Body of pancreas (tissue), 4 donors: ENCODE results near the gene ENTPD1.

Experiments
- POLR2A ChIP-seq, 3 donors: fragments of 450-650 bp; IDR thresholded peaks; one replicate each; pipeline ENCODE4 v1.6.1; 2016; ENCODE audit warnings: antibody characterized with exemption in 3 of 3, mild to moderate bottlenecking in 2 of 3
- TF ChIP-seq, protein P1 (sequence below), 7 experiments: fragments of 450-650 bp in 4 of 7; fragments of 200-600 bp in 3 of 7; sonication (generic) in 3 of 7; IDR thresholded peaks; one replicate each; pipeline ENCODE4 v1.5.1; 2016 to 2019; ENCODE audit warnings: antibody characterized with exemption in 7 of 7

DNA sequence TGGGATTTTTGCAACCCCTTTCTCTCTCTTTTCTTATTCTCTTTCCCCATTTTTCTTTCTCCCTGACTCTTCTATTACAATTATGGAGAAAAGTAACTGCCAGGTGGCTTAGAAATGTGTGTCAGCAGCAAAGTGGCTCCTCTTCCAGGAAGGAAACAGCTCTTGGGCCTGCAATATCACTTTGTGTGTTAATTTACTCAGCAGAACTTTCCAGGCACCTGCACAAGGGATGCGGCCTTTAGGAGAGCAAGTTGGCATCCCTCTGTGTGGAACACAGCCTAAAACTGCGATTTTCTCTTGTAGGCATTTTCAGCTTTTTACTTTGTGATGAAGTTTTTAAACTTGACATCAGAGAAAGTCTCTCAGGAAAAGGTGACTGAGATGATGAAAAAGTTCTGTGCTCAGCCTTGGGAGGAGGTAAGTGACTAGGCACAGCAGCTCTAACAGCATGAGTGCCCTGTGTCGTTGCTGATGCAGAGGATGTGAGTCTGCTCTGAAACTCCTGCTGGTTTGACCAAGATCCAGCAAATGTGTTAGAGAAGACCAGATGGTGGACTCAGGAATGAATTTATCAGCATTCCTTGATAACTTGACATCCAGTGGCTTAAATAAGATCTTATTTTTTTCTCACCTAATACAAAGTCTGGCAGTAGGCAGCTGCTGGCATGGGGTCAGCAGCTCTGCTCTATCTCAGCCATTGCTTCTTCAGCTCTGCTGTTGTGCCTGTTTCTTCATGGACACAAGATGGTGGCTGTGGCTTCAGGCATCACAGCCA is 104.4 kb downstream of the ENTPD1 start:
- no peak for TF ChIP-seq POLR2A (IDR thresholded peaks at IDR 0.05)
- TF ChIP-seq, protein P1, sequence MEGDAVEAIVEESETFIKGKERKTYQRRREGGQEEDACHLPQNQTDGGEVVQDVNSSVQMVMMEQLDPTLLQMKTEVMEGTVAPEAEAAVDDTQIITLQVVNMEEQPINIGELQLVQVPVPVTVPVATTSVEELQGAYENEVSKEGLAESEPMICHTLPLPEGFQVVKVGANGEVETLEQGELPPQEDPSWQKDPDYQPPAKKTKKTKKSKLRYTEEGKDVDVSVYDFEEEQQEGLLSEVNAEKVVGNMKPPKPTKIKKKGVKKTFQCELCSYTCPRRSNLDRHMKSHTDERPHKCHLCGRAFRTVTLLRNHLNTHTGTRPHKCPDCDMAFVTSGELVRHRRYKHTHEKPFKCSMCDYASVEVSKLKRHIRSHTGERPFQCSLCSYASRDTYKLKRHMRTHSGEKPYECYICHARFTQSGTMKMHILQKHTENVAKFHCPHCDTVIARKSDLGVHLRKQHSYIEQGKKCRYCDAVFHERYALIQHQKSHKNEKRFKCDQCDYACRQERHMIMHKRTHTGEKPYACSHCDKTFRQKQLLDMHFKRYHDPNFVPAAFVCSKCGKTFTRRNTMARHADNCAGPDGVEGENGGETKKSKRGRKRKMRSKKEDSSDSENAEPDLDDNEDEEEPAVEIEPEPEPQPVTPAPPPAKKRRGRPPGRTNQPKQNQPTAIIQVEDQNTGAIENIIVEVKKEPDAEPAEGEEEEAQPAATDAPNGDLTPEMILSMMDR (IDR thresholded peaks at IDR 0.05): no peak
